ENCODE results near the gene N4BP2L2. TPM values are rescaled to one million over a fixed set of nuclear protein-coding genes. Genes with fewer than 3 reads are reported as not detected.

Gene N4BP2L2
- total RNA-seq, 1 donor from 2014 or later: 88.0 TPM

DNA sequence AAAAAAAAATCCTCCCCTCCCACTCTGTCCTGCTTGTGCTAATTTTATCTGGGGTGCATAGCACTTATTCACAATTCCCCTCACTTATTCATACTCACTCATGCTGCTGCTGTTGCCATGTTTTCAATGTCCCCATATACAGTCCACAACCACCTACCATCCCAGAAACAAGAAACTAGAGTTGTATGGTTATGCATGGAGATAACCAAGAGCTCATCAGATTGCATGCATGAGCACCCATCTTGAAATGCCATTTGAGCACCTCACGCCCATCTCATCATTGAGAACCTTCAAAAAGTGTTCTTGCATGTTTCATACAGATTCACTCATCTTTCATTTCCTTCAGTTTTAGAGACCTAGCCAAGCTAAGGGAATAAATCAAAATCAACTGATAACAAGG is 15.1 kb upstream of the N4BP2L2 start:
- no peak overlapping the region for H3K4me3 Mint-ChIP-seq
- no peaks in the 10 kb centered on the region for H3K36me3 Mint-ChIP-seq (ENCODE audit: low read depth)
- peaks cover 8% of the 10 kb centered on the region for H3K27me3 Mint-ChIP-seq
- H3K9me3 Mint-ChIP-seq: peaks cover 14% of the 10 kb centered on the region
- intact Hi-C loops (cut with micrococcal nuclease): no loop called here
- no peak overlapping the region for H3K27ac Mint-ChIP-seq
- no peaks in the 10 kb centered on the region for H3K4me1 Mint-ChIP-seq
- no peak for DNase-seq

- H3K36me3 Mint-ChIP-seq (ENCODE audit: low read depth): no peaks in the 10 kb centered on the region
- peaks cover 25% of the 10 kb centered on the region for H3K9me3 Mint-ChIP-seq
- no peak overlapping the region for H3K4me3 Mint-ChIP-seq
- DNase-seq: no peak
- peaks cover 23% of the 10 kb centered on the region for H3K27me3 Mint-ChIP-seq
- H3K27ac Mint-ChIP-seq: no peak overlapping the region
- intact Hi-C loops (cut with micrococcal nuclease): no loop called here
- H3K4me1 Mint-ChIP-seq: no peaks in the 10 kb centered on the region
Measured at GRCh38 chr13:32549788-32550187, 11.2 kb upstream of the N4BP2L2 start.

GRCh38 chr13:32548837-32549236 is 10.2 kb upstream of the N4BP2L2 start:
- H3K4me3 Mint-ChIP-seq: no peak overlapping the region
- peaks cover 22% of the 10 kb centered on the region for H3K9me3 Mint-ChIP-seq

DNA sequence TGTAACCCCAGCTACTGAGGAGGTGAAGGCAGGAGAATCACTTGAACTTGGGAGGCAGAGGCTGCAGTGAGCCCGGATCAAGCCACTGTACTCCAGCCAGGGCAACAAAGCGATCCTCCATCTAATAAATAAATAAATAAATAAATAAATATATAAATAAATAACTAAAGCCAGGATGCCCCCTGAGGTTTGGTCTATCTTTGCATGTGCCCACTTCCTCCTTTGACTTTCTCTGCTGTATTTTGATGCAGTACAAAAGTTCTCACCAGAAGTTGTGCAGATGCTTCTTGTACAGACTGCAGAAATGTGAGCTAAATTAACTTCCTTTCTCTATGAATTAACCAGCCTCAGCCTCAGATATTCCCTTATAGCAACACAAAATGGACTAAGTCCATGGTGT is 6.5 kb upstream of the N4BP2L2 start:
- peaks cover 11% of the 10 kb centered on the region for H3K9me3 Mint-ChIP-seq
- intact Hi-C loops (cut with micrococcal nuclease): no loop called here
- H3K4me1 Mint-ChIP-seq: no peaks in the 10 kb centered on the region
- no peak overlapping the region for H3K27ac Mint-ChIP-seq
- no peak overlapping the region for H3K4me3 Mint-ChIP-seq
- H3K27me3 Mint-ChIP-seq: peaks cover 26% of the 10 kb centered on the region
- no peaks in the 10 kb centered on the region for H3K36me3 Mint-ChIP-seq (ENCODE audit: low read depth)
- no peak for DNase-seq

More at GRCh38 chr13:32548837-32549236, 10.2 kb upstream of the N4BP2L2 start:
- Mint-ChIP-seq H3K4me1 (no peaks in the 10 kb centered on the region), H3K36me3 (ENCODE audit: low read depth) (no peaks in the 10 kb centered on the region), H3K27ac (no peak overlapping the region), H3K27me3 (peaks cover 23% of the 10 kb centered on the region)
- intact Hi-C loops (cut with micrococcal nuclease): no loop called here
- no peak for DNase-seq

GRCh38 chr13:32542221-32542620 is 3.6 kb upstream of the N4BP2L2 start:
- DNase-seq: no peak
- no peak overlapping the region for H3K4me3 Mint-ChIP-seq
- H3K27ac Mint-ChIP-seq: no peak overlapping the region
- H3K36me3 Mint-ChIP-seq (ENCODE audit: low read depth): peaks cover 8% of the 10 kb centered on the region
- peaks cover 11% of the 10 kb centered on the region for H3K4me1 Mint-ChIP-seq
- peaks cover 11% of the 10 kb centered on the region for H3K9me3 Mint-ChIP-seq
- peaks cover 23% of the 10 kb centered on the region for H3K27me3 Mint-ChIP-seq
- intact Hi-C loops (cut with micrococcal nuclease): no loop called here

- Mint-ChIP-seq H3K27ac (peak overlapping the region; percentile 99), H3K4me1 (peaks cover 40% of the 10 kb centered on the region), H3K36me3 (ENCODE audit: low read depth) (peaks cover 42% of the 10 kb centered on the region), H3K4me3 (peak overlapping the region; percentile 98), H3K27me3 (peaks cover 8% of the 10 kb centered on the region), H3K9me3 (peaks cover 12% of the 10 kb centered on the region)
- intact Hi-C loops (cut with micrococcal nuclease): loop anchor here (1.0 to 10.0 kb wide), 8 partner anchors 48 to 1277 kb away; partner anchors contain the start of genes BRCA2, FRY, N4BP2L1 and PDS5B
- DNase-seq: no peak
Measured at GRCh38 chr13:32538143-32538620, 413 bp downstream of the N4BP2L2 start.

- H3K36me3 Mint-ChIP-seq (ENCODE audit: low read depth): peaks cover 45% of the 10 kb centered on the region
- H3K4me3 Mint-ChIP-seq: peak overlapping the region; percentile 98
- H3K27me3 Mint-ChIP-seq: peaks cover 8% of the 10 kb centered on the region
- H3K27ac Mint-ChIP-seq: peak overlapping the region; percentile 99
- intact Hi-C loops (cut with micrococcal nuclease): loop anchor here (1.0 to 10.0 kb wide), 8 partner anchors 49 to 1277 kb away; partner anchors contain the start of genes BRCA2, FRY, N4BP2L1 and PDS5B
- peaks cover 43% of the 10 kb centered on the region for H3K4me1 Mint-ChIP-seq
- peaks cover 12% of the 10 kb centered on the region for H3K9me3 Mint-ChIP-seq
- peak; percentile 79 for DNase-seq
Measured at GRCh38 chr13:32537580-32538142, 934 bp downstream of the N4BP2L2 start.

GRCh38 chr13:32535748-32536147 is 2.8 kb downstream of the N4BP2L2 start:
- DNase-seq: no peak
- Mint-ChIP-seq H3K4me1 (peaks cover 59% of the 10 kb centered on the region), H3K27me3 (no peaks in the 10 kb centered on the region), H3K4me3 (peak overlapping the region; percentile 52), H3K27ac (peak overlapping the region; percentile 10), H3K36me3 (ENCODE audit: low read depth) (peaks cover 56% of the 10 kb centered on the region), H3K9me3 (peaks cover 12% of the 10 kb centered on the region)
- intact Hi-C loops (cut with micrococcal nuclease): loop anchor here (5.0 to 10.0 kb wide), 3 partner anchors 112 to 1279 kb away; partner anchors contain the start of genes FRY and RFC3

GRCh38 chr13:32535115-32535514 is 3.5 kb downstream of the N4BP2L2 start:
- Mint-ChIP-seq H3K4me1 (peaks cover 61% of the 10 kb centered on the region), H3K27me3 (no peaks in the 10 kb centered on the region), H3K4me3 (peak overlapping the region; percentile 44), H3K36me3 (ENCODE audit: low read depth) (peaks cover 58% of the 10 kb centered on the region), H3K9me3 (peaks cover 12% of the 10 kb centered on the region), H3K27ac (peak overlapping the region; percentile 55)
- intact Hi-C loops (cut with micrococcal nuclease): loop anchor here (5.0 to 10.0 kb wide), 3 partner anchors 112 to 1280 kb away; partner anchors contain the start of genes FRY and RFC3
- DNase-seq: no peak

- Mint-ChIP-seq H3K9me3 (peaks cover 9% of the 10 kb centered on the region), H3K4me3 (peak overlapping the region; percentile 74), H3K27ac (peak overlapping the region; percentile 88), H3K4me1 (peaks cover 53% of the 10 kb centered on the region), H3K36me3 (ENCODE audit: low read depth) (peaks cover 62% of the 10 kb centered on the region), H3K27me3 (no peaks in the 10 kb centered on the region)
- intact Hi-C loops (cut with micrococcal nuclease): loop anchor here (2.0 to 10.0 kb wide), 2 partner anchors 102 to 1284 kb away; partner anchors contain the start of genes N4BP2L1 and RFC3
- DNase-seq: peak; percentile 75
Measured at GRCh38 chr13:32530841-32531253, 7.7 kb downstream of the N4BP2L2 start.

GRCh38 chr13:32528358-32528757 is 10.2 kb downstream of the N4BP2L2 start:
- no peak for DNase-seq
- H3K4me1 Mint-ChIP-seq: peaks cover 35% of the 10 kb centered on the region
- peak overlapping the region; percentile 29 for H3K27ac Mint-ChIP-seq
- intact Hi-C loops (cut with micrococcal nuclease): no loop called here
- no peaks in the 10 kb centered on the region for H3K9me3 Mint-ChIP-seq
- H3K36me3 Mint-ChIP-seq (ENCODE audit: low read depth): peaks cover 57% of the 10 kb centered on the region
- H3K27me3 Mint-ChIP-seq: no peaks in the 10 kb centered on the region
- peak overlapping the region; percentile 37 for H3K4me3 Mint-ChIP-seq

DNA sequence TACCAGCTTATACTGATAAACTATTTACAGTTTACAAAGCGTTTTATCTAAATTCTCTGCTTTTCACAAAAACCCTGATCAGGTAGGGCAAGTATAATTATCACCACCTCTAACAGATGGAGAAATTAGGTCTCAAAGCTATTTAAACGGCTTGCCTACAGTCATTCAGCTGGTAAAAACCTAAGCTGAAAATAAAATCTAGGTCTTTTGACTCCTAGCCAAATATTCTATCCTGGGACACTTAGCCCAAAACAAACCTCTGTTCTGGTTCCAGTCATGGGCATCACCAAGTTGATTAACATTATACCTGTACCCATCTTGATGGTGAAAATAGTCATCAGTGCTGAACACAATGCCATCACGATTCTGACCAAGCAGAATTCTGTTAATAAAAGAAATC is 11.4 kb downstream of the N4BP2L2 start:
- DNase-seq: no peak
- no peak overlapping the region for H3K4me3 Mint-ChIP-seq
- H3K27ac Mint-ChIP-seq: no peak overlapping the region
- intact Hi-C loops (cut with micrococcal nuclease): no loop called here
- H3K36me3 Mint-ChIP-seq (ENCODE audit: low read depth): peaks cover 57% of the 10 kb centered on the region
- peaks cover 30% of the 10 kb centered on the region for H3K4me1 Mint-ChIP-seq
- H3K27me3 Mint-ChIP-seq: no peaks in the 10 kb centered on the region
- H3K9me3 Mint-ChIP-seq: no peaks in the 10 kb centered on the region

GRCh38 chr13:32525766-32526165 is 12.8 kb downstream of the N4BP2L2 start:
- Mint-ChIP-seq H3K36me3 (ENCODE audit: low read depth) (peaks cover 55% of the 10 kb centered on the region), H3K27me3 (no peaks in the 10 kb centered on the region), H3K4me1 (peaks cover 19% of the 10 kb centered on the region), H3K9me3 (no peaks in the 10 kb centered on the region), H3K27ac (no peak overlapping the region), H3K4me3 (no peak overlapping the region)
- intact Hi-C loops (cut with micrococcal nuclease): no loop called here
- DNase-seq: no peak

- Mint-ChIP-seq H3K4me3 (no peak overlapping the region), H3K27me3 (no peaks in the 10 kb centered on the region), H3K27ac (no peak overlapping the region), H3K9me3 (no peaks in the 10 kb centered on the region), H3K36me3 (ENCODE audit: low read depth) (peaks cover 50% of the 10 kb centered on the region), H3K4me1 (peaks cover 2% of the 10 kb centered on the region)
- no peak for DNase-seq
- intact Hi-C loops (cut with micrococcal nuclease): no loop called here
Measured at GRCh38 chr13:32515246-32515645, 23.3 kb downstream of the N4BP2L2 start.
